GM21367 (cell line): ENCODE results near the gene FOXE3.
"Not testable (repeated sequence)": the region's sequence is repeated elsewhere in the genome, so short reads cannot be mapped to it uniquely, and the experiment has no call there.

Source experiments
- ATAC-seq: cut with Tn5 transposase; IDR thresholded peaks from one replicate; pipeline ENCODE4 v1.9.1; 2021; ENCODE audit not compliant: unreplicated experiment

FOXE3 gene

DNA sequence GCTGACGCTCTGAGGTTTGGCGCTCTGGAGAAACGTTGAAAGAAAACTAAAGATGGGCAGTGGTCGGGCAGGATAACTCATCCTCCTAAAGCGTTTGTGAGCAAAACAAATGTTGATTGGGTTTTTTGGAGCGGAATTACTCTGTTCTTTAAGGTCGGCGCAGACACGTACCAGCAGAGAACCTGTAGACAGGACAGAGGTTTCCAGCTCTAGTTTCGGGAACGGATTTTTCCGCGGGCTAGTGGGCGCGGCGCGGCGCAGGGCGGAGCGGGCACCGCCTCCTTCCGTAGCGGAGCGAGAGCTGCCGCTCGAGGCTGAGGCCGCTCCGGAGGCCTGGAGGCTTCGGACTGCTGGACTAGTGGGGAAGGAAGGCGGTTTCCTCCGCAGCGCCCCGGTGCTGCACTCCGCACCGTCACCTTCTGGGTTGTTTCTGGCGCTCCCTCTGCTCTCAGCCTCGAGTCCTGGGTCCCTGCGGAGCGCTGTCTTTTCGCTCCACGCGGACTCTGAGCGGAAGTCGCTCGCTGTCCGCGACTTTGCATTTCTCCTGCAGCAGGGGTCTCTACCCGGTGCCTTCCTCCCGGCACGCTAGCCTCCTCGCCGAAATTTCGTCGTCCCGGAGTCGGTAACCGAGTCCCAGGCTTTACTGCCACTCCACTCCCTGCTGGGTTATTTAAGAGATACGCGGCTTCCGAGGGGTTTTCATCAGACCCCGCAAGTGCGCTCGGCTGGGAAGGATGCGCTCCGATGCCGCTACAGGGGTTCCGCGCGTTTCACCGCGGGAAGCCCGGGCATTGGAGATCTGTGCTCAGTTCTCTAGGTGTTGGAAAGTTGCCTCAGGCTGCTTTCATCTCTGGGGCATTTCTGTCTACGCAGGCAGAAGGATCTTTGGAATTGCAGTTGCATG lies 28.7 kb downstream of the FOXE3 start:
- no peak for ATAC-seq

DNA sequence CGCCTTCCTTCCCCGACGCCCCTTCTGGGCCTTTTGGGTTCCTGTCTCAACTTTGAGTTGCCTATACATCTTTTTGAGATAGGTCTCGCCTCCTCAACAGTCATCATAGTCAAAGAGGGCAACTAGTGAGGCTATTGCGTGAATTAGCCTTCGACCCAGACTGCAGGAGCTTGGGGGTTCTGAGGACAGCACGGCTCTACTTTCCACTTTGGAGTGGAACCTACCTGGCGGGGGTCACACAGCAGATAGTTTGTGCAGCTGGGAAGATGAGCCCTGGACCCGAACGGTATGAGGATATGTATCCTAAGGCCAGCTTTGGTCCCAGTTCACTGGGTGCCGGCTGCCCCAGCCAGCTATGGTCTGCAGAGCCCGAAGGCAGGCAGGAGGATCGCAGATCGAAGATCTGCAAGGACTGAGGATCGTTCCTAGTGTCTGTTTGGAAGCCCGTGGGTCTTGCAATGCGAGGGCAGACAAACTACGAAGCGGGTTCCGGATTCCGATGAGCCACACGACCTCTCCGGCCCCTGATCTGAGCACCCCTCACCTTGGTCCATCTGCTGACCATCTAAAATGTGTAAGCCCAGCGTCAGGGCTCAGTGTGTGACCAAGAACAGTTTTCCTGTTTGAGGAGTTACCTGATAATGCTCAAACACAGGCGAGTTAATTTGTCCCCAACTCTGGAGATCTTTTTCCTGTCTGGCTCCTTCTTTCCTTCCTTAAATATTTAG lies 29.9 kb downstream of the FOXE3 start:
- ATAC-seq = no peak

DNA sequence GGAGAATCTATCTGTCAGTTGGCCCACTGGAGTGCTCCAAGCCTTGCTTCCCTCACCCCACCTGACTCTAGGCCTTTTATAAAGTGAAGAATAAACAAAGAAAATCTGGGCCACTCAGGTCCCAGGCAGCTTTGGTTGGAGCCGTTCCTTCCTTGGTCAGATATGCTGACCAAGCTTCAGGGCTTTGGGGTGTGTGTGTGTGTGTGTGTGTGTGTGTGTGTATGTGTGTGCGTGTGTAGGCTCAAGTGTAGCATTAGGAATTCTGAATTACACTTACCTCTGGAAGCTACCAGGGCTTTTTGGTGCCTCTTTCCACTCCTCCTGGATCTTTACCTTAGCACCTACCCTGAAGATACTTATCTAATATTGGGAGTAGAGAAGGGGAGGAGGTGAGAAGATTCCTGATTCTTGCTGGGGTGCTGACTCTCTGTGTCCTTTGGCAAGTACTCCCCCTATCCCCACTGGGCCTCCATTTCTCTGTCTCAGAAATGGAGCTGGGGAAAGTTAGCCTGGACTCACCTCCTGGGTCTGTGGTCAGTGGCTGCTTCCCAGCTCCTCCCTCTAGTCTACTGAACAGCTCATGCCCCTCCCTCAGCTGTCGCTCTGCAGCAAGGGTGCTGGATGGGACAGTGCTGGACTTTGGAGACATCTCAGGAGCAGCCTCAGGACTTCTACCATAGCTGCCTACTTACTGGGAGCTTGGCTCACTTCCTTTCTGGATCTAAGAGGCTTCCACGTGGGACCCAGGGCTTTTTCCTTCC lies 32.6 kb downstream of the FOXE3 start:
- no peak for ATAC-seq

DNA sequence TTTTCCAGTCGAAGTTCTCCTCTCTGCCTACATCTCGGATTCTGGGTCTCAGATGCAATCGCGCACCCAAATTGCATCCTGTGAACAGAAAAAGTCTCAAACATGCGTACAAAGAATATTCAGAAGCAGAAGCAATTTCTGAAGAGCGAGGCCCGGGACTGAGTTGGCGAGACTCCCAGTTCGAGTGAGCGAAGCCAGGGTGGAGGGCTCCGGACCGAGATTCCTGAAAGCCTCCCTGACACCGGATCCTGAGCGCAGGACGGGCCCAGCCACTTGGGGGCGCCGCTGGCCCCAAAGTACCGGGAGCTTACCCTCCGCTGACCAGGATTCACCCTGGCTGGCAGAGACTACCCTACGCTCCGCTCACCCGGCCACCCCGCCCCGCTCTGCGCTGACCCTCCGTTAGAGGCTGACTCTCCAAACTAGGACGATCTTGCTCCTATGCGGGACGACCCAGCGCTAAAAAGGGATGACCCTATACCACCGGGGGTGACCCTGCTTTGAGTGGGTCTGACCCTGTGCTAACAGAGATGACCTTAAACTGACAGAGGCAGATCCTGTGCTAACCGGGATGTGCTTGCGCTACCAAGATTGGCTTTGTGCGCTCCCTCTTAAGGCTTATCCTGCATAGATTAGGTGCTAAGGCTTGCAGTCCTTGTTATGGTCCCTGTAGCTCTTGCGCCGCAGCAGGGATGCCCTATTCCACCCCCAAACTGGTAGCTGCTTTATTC lies 33.9 kb downstream of the FOXE3 start:
- ATAC-seq = no peak

DNA sequence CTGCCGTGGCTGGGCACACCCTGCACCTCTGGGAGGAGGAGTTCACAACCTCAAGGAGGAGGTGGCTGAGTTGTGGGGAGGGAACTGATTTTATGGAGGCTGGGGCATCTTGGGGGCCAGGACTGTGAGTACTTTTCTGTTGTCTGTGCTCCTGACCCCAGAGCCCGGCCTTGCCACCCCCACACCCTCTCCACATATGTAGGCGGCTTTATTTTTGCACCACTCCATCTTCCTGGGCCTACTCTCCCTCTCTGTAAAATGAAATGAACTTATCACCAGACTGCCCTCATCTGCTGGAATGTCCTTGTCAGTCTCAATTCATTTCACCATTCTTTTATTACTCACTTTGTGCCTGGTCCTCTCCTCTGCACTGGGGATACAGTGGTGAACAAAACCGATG lies 34.5 kb downstream of the FOXE3 start:
- no peak for ATAC-seq

DNA sequence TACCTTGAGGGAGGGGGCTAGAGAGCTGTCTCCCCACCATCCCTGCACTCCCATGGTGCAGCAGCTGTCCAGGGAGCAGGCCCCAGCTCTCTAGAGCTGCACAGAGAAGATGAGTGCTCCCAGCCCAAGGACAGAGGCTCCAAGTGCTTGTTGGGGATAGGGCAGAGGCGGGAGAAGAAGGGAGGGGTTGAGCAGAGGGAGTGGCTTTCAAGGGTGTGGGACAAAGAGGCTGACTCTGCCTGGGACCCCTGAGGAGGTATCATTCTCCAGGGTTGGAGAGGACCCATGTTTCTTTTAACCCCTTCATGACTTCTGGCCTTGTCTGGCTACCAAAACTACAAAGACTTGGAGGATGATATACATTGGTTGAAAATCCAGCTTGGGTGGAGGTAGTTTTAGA lies 36.3 kb downstream of the FOXE3 start:
- ATAC-seq = no peak

DNA sequence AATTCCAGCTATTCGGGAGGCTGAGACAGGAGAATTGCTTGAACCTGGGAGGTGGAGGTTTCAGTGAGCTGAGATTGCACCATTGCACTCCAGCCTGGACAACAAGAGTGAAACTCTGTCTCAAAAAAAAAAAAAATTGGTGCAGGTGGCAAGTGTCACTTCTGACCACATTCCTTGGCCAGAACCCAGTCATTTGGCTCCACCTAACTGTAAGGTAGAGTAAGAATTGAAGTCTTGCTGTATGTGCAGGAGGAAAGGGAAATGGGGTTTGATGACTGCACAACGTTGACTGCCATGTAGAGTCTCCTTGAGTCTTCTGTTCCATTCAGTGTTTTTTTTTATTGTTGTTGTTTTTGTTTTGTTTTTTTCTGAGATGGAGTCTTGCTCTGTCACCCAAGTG lies 37.8 kb downstream of the FOXE3 start:
- ATAC-seq = not testable (repeated sequence)

DNA sequence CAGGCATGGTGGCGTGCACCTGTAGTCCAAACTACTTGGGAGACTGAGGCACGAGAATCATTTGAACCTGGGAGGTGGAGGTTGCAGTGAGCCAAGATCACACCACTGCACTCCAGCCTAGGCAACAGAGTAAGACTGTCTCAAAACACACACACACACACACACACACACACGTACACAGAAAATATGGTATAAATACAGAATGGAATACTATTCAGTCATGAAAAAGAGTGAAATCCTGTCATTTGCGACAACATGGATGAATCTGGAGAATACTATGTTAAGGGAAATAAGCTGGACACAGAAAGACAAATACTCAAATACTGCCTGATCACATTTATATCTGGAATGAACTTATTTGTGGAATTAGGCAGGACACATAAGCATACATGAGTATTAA lies 40.2 kb downstream of the FOXE3 start:
- no peak for ATAC-seq

DNA sequence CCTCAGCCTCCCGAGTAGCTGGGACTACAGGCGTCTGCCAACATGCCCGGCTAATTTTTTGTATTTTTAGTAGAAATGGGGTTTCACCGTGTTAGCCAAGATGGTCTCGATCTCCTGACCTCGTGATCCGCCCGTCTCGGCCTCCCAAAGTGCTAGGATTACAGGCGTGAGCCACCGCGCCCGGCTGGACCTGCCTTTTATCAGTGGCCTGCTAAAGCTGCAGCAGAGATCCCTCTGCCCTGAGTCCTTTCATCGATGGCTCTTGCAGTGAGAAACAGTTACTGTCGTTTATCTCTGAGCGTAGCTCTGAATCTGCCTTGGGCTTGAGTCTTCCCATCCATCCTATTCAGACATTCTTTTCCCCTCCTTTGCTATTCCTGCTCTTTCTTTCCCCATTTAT lies 41.5 kb downstream of the FOXE3 start:
- not testable (repeated sequence) for ATAC-seq

DNA sequence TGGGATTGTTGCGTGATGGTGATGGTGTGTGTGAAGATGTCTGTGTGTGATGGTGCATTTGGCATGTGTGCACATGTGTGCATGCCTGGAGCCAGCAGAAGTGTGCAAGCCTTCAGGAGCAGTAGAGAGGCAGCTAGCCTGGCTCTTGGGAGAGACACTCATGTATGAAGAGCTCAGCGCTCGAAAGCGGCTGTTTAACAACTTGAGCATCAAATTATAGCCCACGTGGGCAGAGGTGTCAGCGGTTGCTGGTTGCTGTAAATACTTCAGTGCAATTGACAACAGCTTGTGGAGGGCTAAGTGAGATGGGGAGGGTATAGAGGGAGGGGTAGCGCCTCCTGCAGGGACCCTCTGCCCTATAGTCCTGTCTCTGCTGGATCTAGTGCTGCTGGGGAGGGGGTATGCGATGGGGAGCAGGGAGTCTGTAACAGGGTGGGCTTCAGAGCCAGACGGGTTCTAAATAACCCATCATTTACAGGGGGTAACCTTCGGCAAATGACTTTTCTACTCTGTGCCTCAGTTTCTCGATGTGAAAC lies 43.2 kb downstream of the FOXE3 start:
- no peak for ATAC-seq

DNA sequence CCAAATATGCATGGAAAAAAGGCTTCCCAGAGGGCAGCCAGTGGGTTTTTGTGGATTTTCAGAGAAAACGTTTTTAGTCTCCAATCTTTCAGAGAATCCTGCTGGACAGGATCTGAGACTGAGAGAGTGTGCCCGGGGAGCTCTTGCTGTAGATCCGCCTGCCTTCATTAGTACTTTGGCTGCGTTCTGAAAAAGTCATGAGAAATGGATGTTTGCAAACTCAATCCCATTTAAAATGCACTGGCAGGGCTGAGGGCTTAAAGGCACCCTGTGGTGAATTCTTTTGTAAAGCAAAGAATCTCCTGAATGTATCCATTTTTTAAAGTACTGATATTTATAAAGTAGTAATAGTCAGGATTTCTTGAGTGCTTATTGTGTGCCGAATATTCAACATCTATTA lies 44.0 kb downstream of the FOXE3 start:
- ATAC-seq = no peak

DNA sequence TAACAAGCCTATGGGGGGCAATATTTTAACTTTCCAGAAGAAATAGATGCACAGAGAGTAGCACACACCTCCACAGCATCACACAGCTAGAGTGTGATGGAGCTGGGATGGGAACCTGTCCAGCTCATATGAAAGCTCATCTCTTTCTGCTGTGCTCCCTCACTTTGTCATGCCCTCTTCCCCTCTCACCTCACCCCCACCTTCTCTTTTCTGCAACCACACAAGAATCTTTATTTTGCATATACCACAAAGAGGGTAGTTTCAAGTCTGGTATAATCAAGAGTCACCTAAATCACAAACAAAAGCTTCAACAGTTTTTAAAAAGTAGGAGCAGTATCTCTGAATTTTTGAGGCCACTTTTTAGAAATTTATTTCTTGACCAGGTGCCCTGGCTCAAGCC lies 44.4 kb downstream of the FOXE3 start:
- no peak for ATAC-seq

DNA sequence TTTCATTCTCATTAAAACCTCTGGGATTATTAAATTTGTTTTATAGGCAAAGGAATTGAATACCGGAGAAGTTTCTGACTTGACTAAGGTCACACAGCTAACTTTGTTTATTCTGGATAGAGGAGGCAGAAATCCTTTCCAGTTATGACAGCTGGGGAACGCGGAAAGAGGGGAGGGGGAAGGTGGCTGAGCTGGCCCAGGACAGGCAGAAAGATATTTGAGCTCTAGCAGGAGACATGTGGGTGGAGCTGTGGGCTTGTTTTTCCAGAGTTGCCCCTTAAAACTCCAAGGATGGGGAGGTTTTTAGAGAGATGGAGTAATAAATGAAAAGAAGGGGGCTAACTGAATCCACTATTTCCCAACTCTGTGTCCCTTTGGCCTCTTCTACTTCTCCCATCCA lies 49.5 kb downstream of the FOXE3 start:
- no peak for ATAC-seq
